Right atrium auricular region (tissue), 2 donors: ENCODE data around the gene PPP1R14C. TPM values are rescaled to one million over a fixed set of nuclear protein-coding genes. Genes with fewer than 3 reads are reported as not detected.

Source experiments
- DNase-seq: peaks from one replicate; pipeline ENCODE4 v3.0.0-alpha.2; 2019; ENCODE audit warnings: low spot score
- H3K27ac ChIP-seq, 2 donors: fragments of 200-600 bp; sonication (generic); 1 replicate in 1 of 2; 2 replicates in 1 of 2; pipeline ENCODE4 v1.5.1; 2016 to 2019
- H3K27me3 ChIP-seq, 2 donors: fragments of 200-600 bp; sonication (generic); one replicate each; pipeline versions ENCODE4 v1.5.1 to v1.6.0; 2017 to 2019
- H3K36me3 ChIP-seq: fragments of 200-600 bp; sonication (generic); one replicate; pipeline ENCODE4 v1.5.1; 2016
- H3K4me1 ChIP-seq, 2 donors: fragments of 200-600 bp; sonication (generic); one replicate each; pipeline versions ENCODE4 v1.5.1 to v1.6.0; 2017 to 2019
- H3K4me3 ChIP-seq, 2 donors: fragments of 200-600 bp; sonication (generic); 1 replicate in 1 of 2; 2 replicates in 1 of 2; pipeline ENCODE4 v1.5.1; 2017 to 2019; ENCODE audit warnings: mild to moderate bottlenecking in 1 of 2, moderate library complexity in 1 of 2
- H3K9me3 ChIP-seq, 2 donors: fragments of 200-600 bp; sonication (generic); one replicate each; pipeline ENCODE4 v1.5.1; 2019
- CTCF ChIP-seq, 2 donors: fragments of 200-600 bp; sonication (generic); IDR thresholded peaks; one replicate each; pipeline ENCODE4 v1.5.1; 2019; ENCODE audit warnings: antibody characterized with exemption in 2 of 2
- total RNA-seq, 2 donors: library from RNA; depleted of rRNA; stranded (reverse); fragments of >200 nt; gene quantifications; one replicate each; pipeline ENCODE4 v1.1.0, GENCODE V29; 2016

PPP1R14C gene
- total RNA-seq, 2 donors from 2014 or later: 85.4 to 130 TPM

GRCh38 chr6:150289454-150290071 lies 146.7 kb downstream of the PPP1R14C start:
- Histone ChIP-seq H3K4me3 (no peak overlapping the region), H3K36me3 (no peaks in the 10 kb centered on the region), H3K4me1 (no peaks in the 10 kb centered on the region), H3K9me3 (no peaks in the 10 kb centered on the region), H3K27ac (no peak overlapping the region), H3K27me3 (no peaks in the 10 kb centered on the region)
- DNase-seq: no peak
- TF ChIP-seq CTCF (IDR thresholded peaks at IDR 0.05): no peak

- no peaks in the 10 kb centered on the region for H3K4me1 ChIP-seq
- H3K4me3 ChIP-seq: no peak overlapping the region
- DNase-seq: no peak
- H3K36me3 ChIP-seq: no peaks in the 10 kb centered on the region
- no peak overlapping the region for H3K27ac ChIP-seq
- H3K27me3 ChIP-seq: no peaks in the 10 kb centered on the region
- no peak for TF ChIP-seq CTCF (IDR thresholded peaks at IDR 0.05)
- H3K9me3 ChIP-seq: no peaks in the 10 kb centered on the region
These were observed 147.6 kb downstream of the PPP1R14C start for GRCh38 chr6:150290429-150290828.

GRCh38 chr6:150291968-150292710 lies 149.3 kb downstream of the PPP1R14C start:
- Histone ChIP-seq H3K4me1 (no peaks in the 10 kb centered on the region), H3K9me3 (peaks cover 0 to 3% of the 10 kb centered on the region in 2 donors), H3K27me3 (no peaks in the 10 kb centered on the region), H3K4me3 (no peak overlapping the region), H3K27ac (no peak overlapping the region), H3K36me3 (no peaks in the 10 kb centered on the region)
- DNase-seq: no peak
- no peak for TF ChIP-seq CTCF (IDR thresholded peaks at IDR 0.05)

GRCh38 chr6:150293019-150293418 lies 150.2 kb downstream of the PPP1R14C start:
- Histone ChIP-seq H3K4me1 (no peaks in the 10 kb centered on the region), H3K27ac (no peak overlapping the region), H3K36me3 (no peaks in the 10 kb centered on the region), H3K4me3 (no peak overlapping the region), H3K27me3 (no peaks in the 10 kb centered on the region), H3K9me3 (peaks cover 0 to 11% of the 10 kb centered on the region in 2 donors)
- no peak for DNase-seq
- TF ChIP-seq CTCF (IDR thresholded peaks at IDR 0.05): no peak

GRCh38 chr6:150293423-150294173 lies 150.8 kb downstream of the PPP1R14C start:
- H3K4me3 ChIP-seq: no peak overlapping the region
- DNase-seq: no peak
- H3K4me1 ChIP-seq: no peaks in the 10 kb centered on the region
- H3K27me3 ChIP-seq: no peaks in the 10 kb centered on the region
- H3K9me3 ChIP-seq: peaks cover 0 to 14% of the 10 kb centered on the region in 2 donors
- no peak overlapping the region for H3K27ac ChIP-seq
- no peaks in the 10 kb centered on the region for H3K36me3 ChIP-seq
- TF ChIP-seq CTCF (IDR thresholded peaks at IDR 0.05): no peak
